ENCODE measurements around the gene GDPD5.

DNA sequence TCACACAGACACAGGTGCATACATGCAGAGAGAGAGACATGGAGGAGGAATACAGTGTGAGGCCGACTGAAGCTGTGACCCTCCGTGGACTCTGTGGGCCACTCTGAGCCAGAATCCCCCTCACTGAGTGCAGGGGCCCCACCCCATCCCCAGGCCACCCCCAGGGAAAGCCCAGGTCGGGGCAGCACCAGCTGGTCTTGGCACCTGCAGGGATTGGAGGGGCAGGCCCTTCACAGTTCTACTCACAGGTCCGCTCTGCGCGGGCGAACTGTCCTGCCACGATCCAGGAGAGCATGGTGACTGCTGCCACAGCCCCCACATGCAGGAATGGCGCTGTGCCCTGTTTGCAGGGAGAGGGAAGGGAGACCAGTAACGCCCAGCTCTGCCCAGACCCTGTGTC is 76.5 kb downstream of the GDPD5 start:
- TF ChIP-seq GATA2 (IDR thresholded peaks at IDR 0.05; ENCODE audit: low read depth, low read length) (no peak), GATA3 (IDR thresholded peaks at IDR 0.05; ENCODE audit: low read depth, low read length) (no peak)

Data from SH-SY5Y (cell line).